ENCODE results near the gene KRTAP4-16.

DNA sequence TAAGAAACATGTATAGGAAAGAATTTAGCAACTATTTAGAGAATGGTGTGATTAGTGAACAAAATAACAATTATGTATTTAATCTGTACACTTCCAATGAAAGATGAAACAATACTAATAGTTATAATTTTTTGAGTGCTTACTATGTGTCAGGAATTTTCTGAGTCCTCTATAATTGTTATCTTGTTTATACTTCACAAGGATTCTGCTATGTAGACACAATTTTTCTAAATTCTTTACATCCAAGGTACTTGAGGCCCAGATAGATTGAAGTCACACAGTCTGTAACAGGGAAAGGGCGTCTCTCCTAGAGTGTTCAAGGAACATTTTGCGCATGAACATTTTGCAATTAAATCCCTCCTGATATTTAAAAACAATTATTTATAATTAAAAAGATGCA lies 23.1 kb upstream of the KRTAP4-16 start:
- no peak for TF ChIP-seq POLR2A (IDR thresholded peaks at IDR 0.05; ENCODE audit: low read depth, low read length)
- TF ChIP-seq, protein P1, sequence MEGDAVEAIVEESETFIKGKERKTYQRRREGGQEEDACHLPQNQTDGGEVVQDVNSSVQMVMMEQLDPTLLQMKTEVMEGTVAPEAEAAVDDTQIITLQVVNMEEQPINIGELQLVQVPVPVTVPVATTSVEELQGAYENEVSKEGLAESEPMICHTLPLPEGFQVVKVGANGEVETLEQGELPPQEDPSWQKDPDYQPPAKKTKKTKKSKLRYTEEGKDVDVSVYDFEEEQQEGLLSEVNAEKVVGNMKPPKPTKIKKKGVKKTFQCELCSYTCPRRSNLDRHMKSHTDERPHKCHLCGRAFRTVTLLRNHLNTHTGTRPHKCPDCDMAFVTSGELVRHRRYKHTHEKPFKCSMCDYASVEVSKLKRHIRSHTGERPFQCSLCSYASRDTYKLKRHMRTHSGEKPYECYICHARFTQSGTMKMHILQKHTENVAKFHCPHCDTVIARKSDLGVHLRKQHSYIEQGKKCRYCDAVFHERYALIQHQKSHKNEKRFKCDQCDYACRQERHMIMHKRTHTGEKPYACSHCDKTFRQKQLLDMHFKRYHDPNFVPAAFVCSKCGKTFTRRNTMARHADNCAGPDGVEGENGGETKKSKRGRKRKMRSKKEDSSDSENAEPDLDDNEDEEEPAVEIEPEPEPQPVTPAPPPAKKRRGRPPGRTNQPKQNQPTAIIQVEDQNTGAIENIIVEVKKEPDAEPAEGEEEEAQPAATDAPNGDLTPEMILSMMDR (IDR thresholded peaks at IDR 0.05; ENCODE audit: extremely low read depth in 1 of 2, insufficient read depth in 1 of 2, low read depth in 1 of 2, low read length in 2 of 2): no peak
- TF ChIP-seq POLR2AphosphoS5 (IDR thresholded peaks at IDR 0.05; ENCODE audit: insufficient read depth, low read depth, low read length): no peak
- TF ChIP-seq JUN (IDR thresholded peaks at IDR 0.05; ENCODE audit: borderline replicate concordance, insufficient read depth, insufficient read length, low read depth): no peak
